Activated CD4-positive, alpha-beta T cell treated with anti-CD3 and anti-CD28 coated beads for 24 hours (primary cell): ENCODE data around the gene SCN5A.
"Not testable (repeated sequence)": the region's sequence is repeated elsewhere in the genome, so short reads cannot be mapped to it uniquely, and the experiment has no call there.

Experiments
- DNase-seq, 2 donors: peaks; one replicate each; pipeline ENCODE4 v3.0.0-alpha.2; 2020; ENCODE audit warnings: low read depth in 2 of 2

Gene SCN5A

DNA sequence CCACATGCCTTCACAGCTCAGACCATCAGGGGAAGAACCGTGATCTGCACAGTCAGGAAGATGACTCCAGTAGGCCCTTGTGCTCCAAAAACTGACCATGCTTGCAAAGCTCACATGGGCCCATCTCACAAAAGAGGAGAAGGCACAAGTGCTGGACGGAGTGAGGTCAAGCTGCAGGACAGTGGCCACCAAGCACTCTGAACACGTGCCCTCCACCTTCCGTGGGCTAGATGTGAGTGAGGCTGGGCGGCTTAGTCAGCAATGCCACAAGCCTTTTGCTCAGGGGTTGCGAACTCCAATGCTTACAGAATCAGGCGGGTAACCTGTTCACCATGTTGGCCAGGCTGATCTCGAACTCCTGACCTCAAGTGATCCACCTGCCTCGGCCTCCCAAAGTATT lies 70.9 kb downstream of the SCN5A start:
- DNase-seq: no peak

DNA sequence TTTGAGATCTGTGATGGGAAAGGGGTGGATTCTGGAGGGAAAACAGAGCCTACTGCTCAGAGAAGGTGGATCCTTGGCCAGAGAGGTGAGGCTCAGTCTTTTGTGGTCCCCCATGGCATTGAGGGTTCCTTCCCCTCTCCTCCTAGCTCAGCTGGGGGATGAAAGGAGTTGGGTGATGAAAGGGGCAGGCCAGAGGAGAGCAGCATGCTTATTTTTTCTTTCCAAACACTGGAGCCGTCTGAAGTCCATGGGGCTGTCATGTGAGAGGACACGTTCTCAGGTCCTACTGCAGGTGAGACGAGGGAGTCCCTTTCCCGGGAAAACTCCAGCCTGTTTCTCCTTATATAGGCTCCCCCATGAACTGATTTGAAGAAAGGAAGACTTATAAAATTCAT lies 71.4 kb downstream of the SCN5A start:
- DNase-seq: no peak

DNA sequence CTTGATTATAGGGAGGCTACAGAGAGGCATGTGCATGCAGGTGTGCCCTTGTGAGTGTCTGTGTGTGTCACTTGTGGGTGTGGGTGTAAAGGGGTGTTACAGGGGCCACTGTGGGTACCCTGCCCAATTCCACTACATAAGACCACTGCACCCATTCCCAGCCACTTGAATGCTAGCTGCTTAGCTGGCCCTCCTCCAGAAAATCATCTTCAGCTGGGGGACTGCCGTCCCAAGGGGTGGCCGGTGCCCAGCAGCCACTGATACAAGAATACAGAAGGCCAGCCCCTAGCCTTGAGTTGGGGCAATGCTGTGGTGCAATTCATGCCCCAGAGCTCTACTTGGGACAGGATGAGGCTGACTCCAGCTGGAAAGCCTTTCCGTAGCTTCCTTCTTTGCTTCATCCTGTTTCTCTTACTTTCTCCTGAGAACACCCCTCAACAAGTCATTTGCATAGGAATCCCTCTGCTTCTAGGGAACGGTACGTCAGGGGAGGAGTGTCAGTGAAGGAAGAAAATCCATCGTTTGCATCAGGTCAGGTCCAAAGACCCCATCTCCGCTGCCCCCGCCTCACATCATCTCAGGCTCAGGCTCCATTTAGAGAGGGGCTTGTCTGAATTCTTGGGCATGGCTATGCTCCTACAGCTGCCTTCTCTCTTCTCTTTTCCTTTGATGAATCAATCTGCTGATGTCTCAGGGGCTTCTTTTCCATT lies 72.0 kb downstream of the SCN5A start:
- DNase-seq: no peak

DNA sequence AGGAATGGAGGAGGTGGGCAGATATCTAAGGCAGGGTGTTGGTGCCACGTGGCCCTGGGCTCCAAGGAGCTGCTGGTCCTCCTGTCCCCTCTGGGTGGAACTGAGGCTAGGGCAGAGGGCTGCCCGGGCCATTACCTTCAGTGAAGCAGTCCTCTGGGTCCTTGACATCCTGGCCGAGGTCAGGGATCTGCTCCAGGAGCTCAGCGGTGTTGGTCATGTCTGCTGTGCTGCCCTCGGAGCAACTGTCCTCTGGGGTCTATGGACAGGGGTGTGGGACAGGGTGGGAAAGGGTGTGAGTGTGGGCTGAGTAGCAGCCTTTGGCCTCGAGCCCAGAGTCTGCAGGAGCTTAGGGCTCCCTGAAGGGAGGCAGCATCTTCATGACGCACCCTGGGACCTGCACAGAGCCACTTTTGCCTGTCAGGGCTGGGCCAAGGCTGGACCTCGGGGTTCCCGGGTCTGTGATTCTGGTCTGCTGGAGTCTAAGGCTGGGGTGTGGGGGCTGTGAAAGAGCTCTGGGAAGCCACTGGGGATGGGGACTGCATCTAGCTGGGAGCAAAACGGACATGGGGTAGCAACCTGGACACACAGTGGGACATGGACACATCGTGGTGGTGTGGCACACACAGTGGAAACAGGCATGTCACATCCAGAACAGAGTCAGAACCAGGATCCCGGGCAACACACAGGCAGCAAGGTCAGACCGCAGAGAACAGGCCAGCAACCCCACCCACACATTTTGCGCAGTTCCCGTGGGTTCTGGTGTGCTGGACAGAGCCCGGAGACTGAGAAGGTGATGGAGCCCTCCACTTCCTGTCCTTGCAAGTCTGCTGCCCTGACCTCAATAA lies 72.7 kb downstream of the SCN5A start:
- no peak for DNase-seq

DNA sequence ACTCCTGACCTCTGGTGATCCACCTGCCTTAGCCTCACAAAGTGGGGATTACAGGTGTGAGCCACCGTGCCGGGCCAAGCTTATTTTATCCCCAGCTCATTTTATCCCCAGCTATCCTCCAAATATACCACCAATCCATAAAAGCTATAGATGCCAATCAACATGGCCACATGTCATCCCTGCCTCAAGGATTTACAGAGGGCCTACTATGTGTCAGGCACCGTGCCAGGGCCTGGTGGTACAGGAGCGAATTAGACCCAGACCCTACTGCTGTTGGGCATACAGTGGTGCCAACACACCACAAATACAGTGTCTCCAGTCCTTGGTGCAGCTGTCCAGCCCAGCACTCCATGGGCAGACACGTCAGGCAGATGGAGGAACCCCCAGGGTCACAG lies 73.4 kb downstream of the SCN5A start:
- no peak for DNase-seq

DNA sequence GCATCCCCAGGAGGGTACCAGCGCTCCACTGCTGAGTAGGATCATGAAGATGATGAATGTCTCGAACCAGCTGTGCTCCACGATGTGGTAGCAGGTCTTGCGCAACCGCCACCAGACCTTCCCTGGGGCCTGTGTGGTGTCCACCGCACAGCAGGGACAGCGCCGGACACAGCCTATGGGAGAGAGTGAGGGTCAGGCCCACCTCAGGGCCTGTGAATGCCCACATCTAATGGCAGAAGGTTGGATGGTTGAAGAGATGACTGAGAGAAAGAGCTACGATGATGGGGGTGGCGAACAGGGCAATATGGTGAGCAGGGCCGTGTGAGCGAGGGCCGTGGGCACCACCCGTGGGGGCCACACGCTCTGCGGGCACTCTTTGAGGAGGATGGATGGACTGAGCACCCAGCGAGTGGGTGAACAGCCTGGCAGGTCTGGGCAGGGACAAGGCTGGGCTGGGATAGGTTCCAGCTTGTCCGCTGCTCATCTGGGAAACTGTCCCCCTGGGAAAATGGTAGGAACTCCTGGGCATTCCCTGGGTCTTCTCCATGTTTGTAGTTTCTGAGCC lies 74.1 kb downstream of the SCN5A start:
- no peak for DNase-seq

DNA sequence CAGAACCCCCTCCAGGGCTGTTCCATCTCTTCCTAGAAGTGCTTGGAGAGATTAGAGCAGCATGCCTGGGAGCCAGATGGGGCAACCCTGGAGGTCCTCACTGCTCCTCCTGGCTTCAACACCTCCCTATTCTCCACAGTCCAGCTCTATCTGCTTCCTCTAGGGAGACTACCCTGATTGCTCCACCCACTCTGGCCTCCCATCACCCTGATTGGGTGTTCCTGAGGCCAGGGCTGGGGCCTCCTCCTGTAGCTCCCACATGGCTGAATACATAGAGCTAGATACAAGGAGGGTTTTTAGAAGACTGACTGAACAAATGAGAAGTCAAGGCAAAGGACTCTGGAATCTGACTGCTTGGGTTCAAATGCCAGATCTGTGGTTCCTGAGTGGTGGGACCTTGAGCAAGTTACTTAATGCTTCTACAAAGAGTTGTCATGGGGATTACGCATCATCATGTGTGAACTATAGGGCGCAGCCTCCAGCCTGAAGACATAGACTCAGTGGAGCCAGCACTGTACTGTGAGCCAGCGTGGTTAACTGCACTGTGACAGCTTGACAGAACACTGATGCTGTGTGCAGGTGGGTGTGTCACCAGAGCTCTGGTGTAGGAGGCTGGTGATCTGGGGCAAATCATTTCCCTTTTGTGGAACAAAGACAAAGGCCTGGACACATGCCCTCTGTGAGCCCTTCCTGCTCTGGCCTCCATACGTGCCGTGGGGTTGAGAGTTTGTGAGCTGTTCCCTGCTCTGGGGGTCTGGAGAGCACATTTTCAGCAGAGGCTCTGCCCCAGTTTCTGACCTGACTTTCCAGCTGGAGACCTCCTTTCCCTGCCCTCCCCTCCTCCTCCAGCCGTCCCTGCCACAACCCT lies 74.8 kb downstream of the SCN5A start:
- DNase-seq: no peak

DNA sequence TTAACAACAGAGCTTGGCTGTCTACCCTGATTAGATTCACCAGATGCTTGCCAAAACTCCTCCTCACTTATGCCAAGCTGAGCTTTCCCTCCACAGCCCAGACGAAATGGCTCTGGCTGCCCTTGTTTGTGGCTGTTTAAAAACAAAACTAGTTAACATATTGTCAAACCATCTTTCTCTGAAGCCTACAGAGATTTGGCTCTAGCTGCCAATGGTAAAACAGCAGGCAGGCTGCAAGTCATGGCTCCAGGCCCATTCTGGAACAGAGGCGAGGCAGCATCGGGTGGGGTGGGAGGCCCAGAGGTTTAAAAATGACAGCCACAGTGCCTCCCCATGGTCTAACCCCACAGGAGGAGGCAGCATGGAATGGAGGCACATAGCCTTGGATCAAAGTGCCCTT lies 75.9 kb downstream of the SCN5A start:
- no peak for DNase-seq

DNA sequence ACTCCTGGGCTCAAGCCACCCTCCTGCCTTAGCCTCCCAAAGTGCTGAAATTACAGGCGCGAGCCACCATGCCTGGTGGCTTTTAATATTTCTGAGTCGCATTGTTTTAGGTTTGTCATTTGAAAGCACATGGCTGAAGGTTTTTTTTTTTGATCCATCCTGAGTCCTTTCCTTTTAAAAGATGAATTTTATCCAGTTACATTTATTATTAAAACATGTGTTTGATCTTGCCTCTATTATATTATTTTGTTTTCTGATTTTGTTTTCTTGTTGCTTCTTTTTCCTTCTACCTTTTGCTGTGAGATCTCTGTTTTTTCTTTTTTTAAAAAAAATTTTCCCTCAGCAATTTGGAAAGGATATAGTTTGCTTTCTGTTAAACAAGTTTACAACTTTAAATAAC lies 76.4 kb downstream of the SCN5A start:
- no peak for DNase-seq

DNA sequence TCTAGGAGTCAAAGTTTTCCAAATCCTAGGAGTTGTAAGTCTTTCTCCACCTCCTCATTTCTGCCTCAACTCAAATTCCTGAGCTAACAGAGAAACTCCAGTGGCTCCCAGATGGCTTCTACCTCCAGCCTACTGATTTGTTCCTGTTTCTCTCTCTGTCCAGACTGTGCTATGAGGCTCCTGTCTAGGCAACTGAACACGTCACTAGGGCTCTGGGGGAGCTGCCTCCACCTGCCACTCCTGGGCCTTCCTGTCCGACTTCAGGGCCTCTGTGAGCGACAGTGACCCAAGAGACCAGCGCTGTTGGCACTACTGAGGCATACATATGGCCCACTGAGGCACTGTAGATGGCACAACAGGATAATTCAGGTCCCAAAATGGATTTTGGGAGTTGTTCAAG lies 82.0 kb downstream of the SCN5A start:
- no peak for DNase-seq

DNA sequence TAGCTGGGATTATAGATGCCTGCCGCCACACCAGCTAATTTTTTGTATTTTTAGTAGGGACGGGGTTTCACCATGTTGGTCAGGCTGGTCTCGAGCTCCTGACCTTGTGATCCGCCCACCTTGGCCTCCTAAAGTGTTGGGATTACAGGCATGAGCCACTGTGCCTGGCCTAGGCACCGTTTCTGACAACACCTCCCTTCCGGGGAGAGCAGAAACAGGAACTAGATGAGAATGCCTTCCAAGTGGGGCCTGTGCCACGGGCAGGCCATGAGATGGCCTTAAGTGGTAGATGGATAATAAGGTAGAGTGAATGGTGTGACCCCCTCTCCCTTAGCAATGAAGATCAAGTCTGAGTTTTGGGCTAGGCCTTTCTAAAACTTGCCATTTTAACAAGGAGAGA lies 82.7 kb downstream of the SCN5A start:
- DNase-seq: not testable (repeated sequence)

DNA sequence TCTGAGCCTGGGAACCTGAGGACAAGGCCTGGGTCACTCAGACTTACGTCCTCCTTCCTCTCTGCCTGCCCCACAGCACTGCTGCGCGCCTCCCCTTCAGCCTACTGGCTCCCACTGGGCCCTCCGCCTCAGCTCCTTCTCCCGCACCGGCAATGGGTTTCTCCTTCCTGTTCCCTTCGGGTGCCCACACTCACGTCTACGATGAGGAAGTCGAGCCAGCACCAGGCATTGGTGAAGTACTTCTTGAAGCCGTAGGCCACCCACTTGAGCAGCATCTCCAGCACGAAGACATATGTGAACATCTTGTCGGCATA lies 83.3 kb downstream of the SCN5A start:
- no peak for DNase-seq

DNA sequence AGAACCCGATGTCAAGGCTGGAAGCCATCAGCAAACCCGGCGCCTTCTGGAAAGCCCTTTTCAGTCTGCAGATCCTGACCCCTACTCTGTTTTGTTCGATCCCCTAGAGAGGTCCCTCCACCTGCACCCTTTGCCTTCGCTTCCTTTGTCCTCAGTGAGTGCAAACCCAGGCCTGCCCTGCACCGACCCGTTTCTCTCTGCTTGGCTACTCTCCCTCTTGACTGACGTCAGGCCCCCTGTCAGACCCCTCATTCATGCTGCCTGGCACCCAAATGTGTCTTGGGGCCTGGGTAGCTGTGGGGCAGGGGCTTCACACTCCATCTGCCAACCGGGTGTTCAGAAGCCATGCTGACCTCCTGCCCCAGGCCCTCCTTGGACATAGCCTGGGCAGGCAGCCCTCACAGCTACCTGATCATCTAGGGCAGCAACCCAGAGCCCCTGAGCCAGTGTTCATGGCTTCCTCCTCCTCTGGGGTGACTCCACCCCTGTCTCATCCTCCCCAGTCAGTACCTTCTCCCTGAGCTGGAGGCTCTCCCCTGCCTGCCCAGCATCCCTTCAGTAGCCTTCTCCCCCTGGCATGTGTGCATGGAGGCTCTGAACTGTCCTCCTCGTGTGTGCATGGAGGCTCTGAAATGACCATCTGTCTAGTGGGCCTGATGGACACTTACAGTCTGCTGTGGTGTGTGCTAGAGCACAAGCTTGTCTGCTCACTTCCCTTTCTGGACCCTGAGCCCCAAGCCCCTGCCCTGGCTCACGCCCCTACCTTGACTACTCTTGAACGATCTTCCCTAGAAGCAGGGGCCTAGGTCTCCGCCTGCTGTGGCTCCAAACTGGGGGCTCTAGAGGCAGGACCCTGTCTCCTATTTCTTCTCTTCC lies 83.9 kb downstream of the SCN5A start:
- no peak for DNase-seq

DNA sequence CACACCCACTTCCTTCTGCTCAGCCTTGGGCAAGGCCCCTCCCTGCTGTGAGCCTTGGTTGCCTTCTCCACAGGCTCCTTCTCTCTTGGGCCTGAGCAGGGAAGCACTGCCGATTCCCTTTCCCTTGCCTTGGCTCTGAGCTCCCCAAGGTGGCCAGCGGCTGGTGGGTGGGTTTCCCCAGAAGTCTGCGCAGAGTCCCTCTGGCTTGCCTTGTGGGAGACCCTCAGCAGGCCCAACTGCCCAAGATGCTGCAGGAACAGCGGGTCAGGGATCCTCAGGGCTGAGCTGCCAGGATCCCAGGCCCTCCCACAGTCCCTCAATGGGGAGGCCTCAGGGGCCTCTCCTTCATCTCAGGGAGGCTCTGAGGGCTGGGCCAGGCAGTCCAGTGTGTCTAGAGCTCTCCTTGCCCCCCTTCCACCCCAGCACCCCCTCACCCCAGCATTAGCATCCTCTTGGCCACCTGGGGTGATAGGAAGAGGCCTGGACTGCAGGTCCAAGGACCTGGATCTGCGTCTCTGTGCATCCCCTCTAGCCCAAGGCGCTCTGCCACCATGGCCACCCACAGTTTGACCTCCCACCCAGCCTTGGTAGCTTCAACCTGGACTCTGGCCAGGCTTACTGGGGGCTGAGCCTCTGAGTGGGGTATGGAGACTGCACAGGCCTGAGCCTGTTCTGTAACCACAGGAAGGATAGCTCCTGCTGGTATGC lies 84.7 kb downstream of the SCN5A start:
- DNase-seq: no peak

DNA sequence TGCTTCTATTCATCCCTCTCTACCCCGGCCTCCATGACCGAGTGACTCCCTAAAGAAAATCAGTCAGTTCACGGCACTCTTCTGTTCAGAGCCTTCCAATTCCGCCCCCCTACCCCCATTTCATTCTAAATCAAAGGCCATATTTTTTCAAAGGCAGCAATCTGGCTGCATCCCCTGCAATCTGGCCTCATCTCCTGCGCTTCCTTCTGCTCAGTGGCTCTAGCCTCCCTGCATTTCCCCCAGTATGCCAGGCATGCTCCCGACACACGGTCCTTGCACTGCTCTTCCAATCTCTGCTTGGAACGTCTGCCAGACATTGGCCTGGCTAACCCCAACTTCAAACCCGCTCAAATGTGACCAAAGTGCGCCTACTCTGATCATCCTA lies 85.6 kb downstream of the SCN5A start:
- DNase-seq: no peak

DNA sequence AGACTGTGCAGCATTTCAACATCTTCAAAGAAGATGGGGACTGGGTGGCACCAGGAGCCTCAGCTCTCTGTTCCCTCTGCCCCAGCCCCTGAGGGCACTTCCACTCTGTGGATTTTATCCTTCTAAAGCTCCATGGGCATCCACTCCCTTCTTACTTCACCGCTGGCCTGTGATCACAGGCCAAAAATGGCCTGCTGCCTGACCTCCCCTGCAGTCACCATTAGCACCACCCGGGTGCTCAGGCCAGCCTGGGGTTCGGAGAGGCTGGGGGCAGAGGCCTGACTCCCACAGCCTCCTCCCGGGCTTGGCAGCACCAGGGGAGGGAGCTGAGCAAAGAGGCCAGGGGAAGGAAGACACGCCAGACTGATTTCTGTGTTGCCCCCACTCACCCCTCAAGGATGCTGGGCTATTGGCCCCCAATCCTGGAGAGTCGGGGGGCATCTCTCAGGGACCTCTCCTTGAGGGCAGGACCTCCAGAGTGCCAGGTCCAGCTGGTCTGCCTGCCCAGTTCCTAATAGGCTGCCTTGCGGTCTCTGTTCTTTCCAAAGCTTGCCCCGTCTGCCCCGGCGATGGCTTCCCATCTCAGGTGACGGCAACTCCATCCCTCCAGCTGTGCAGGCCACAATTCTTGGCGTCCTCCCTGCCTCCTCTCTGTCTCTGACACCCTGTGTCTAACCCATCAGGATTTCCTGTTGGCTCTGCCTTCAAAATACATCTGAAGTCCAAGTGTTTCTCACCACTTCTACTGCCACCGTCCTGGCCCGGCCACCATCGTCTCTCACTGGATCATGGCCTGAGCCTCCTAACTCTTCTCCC lies 86.2 kb downstream of the SCN5A start:
- DNase-seq: no peak

DNA sequence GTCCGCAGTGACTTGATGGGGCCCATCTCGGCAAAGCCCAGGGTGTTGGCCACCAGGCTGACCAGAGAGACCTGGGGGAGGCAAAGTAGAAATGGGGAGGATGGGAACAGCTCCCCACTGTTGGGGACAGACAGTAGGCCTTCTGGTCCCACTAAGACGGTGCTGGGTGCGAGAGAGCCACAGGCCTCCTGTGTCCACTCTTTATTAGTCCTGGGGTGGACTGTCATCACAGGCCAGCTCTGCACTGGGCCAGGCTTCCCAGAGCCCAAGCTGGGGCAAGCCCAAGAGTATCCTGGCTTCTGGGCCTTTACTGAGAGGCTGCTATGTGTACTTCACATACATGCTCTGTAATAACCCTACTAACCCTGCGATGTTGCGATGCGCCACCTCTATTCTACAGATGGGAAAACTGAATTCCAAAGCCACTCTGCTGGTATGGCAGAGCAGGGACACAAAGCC lies 87.0 kb downstream of the SCN5A start:
- no peak for DNase-seq

DNA sequence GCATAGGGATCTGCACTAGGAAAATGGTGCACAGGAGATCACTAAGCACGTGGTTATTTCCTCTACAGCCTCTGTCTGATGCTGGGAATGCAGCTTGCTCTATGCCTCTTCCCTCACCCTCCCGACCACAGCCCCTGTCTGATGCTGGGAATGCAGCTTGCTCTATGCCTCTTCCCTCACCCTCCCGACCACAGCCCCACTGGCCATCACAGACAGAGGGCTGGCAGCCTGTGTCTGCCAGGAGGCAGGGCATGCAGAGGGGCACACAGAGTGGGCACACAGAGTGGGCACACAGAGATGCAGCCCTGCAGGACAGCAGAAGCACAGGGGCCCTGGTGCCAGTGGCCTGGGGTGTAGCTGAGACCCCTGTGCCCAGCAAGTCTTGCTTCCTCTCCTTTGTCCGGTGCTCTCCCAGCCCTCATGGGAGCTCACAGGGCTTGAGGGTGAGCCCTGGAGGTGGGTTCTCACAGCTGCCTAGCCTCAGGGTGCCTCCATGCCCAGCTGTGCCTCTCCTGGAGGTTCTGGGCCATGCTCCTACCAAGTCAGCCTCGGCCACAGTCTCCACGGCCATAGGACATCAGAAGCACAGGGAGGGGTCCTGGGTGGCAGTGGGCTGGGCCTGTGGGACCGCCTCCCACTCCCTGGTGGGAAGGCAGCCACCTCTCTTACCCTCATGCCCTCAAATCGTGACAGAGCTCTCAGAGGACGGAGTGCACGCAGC lies 87.6 kb downstream of the SCN5A start:
- DNase-seq: no peak
